K562 (cell line): ENCODE results near the gene UQCRC2. TPM values are rescaled to one million over a fixed set of nuclear protein-coding genes. Genes with fewer than 3 reads are reported as not detected.

Experiments
- ATAC-seq: fragments of 200-7000 bp; cut with Tn5 transposase; 3 replicates; pipeline ENCODE4 v1.9.1; 2020; ENCODE audit warnings: moderate library complexity
- BruUV-seq: library from RNA; stranded (reverse); fragments of 400-500 nt; replicated peaks from 2 replicates; lab custom pipeline; 2021; lab: Mats Ljungman, UMichigan
- CTCF ChIA-PET: fragments of 300-600 bp; formaldehyde crosslinking; extraction: SDS; loops from one replicate; lab custom pipeline; 2021; ENCODE audit warnings: low intra/inter-chr PET ratio; lab: Yijun Ruan, JAX
- POLR2A ChIA-PET: fragments of 300-600, 350-650 bp; sonication (Branson Sonifier 250); formaldehyde crosslinking; extraction: SDS; loops from one replicate; lab custom pipeline; 2021; ENCODE audit warnings: antibody characterized with exemption, inconsistent platforms; lab: Yijun Ruan, JAX
- DNase-seq, 4 experiments: peaks; one replicate each; pipeline versions ENCODE4 v3.0.0 to v3.0.0-alpha.2; 2011 to 2018; ENCODE audit warnings: low spot score in 3 of 4, mixed read lengths in 3 of 4; ENCODE audit errors: extremely low read depth in 1 of 4
- FAIRE-seq: peaks from 2 replicates; lab custom pipeline; 2011; peaks lifted over from hg19 to GRCh38; lab: Jason Lieb, UNC
- H2AFZ ChIP-seq: 2 replicates; pipeline ENCODE4 v1.6.0; 2011; ENCODE audit warnings: low read depth, low read length, control low read depth, inconsistent platforms
- H3K27ac ChIP-seq: fragments of 200-600 bp; 3 replicates; pipeline ENCODE4 v1.8.0; 2011; ENCODE audit warnings: low read depth, mild to moderate bottlenecking, control low read depth, inconsistent platforms, low read length, moderate library complexity, mixed read lengths; ENCODE audit errors: extremely low read depth
- H3K27me3 ChIP-seq, 2 experiments: fragments of 300-600 bp in 1 of 2; 2 replicates in 1 of 2; 3 replicates in 1 of 2; pipeline versions ENCODE4 v1.6.0 to v1.8.0; 2011; ENCODE audit warnings: inconsistent platforms in 2 of 2, low read length in 2 of 2, mild to moderate bottlenecking in 1 of 2, mixed read lengths in 1 of 2, moderate library complexity in 1 of 2; ENCODE audit not compliant: control insufficient read depth in 2 of 2, insufficient read depth in 2 of 2
- H3K36me3 ChIP-seq: fragments of 300-600 bp; 3 replicates; pipeline ENCODE4 v1.8.0; 2011; ENCODE audit warnings: mild to moderate bottlenecking, low read length, inconsistent platforms; ENCODE audit not compliant: control insufficient read depth, insufficient read depth
- H3K4me1 ChIP-seq, 2 experiments: fragments of 200-600 bp in 1 of 2; replicated peaks in 1 of 2; 2 replicates in 1 of 2; 3 replicates in 1 of 2; pipeline versions ENCODE4 v1.5.1 to v1.8.0; 2011; ENCODE audit warnings: inconsistent platforms in 2 of 2, low read length in 2 of 2, mild to moderate bottlenecking in 1 of 2, mixed read lengths in 1 of 2, moderate library complexity in 1 of 2; ENCODE audit not compliant: control insufficient read depth in 2 of 2, insufficient read depth in 2 of 2
- H3K4me2 ChIP-seq: 2 replicates; pipeline ENCODE4 v1.6.1; 2011; ENCODE audit warnings: low read length, control low read depth, inconsistent platforms, mixed read lengths; ENCODE audit not compliant: insufficient read depth
- H3K4me3 ChIP-seq: fragments of 200-600 bp; sonication (generic), shearing (Covaris generic); 2 replicates; pipeline ENCODE4 v1.5.1; 2016; ENCODE audit warnings: control low read depth, inconsistent platforms
- H3K79me2 ChIP-seq: fragments of 200-600 bp; 3 replicates; pipeline ENCODE4 v1.8.0; 2011; ENCODE audit warnings: low read length, inconsistent platforms; ENCODE audit not compliant: control insufficient read depth, insufficient read depth
- H3K9ac ChIP-seq, 2 experiments: 2 replicates each; pipeline versions ENCODE4 v1.6.0 to v1.6.1; 2011; ENCODE audit warnings: low read depth in 2 of 2, low read length in 2 of 2, control low read depth in 1 of 2, inconsistent platforms in 1 of 2, mild to moderate bottlenecking in 1 of 2, mixed read lengths in 1 of 2; ENCODE audit not compliant: insufficient read depth in 1 of 2
- H3K9me1 ChIP-seq: one replicate; pipeline ENCODE4 v1.6.0; 2011; ENCODE audit warnings: inconsistent platforms, mild to moderate bottlenecking, low read length, moderate library complexity; ENCODE audit not compliant: control insufficient read depth, insufficient read depth
- H3K9me3 ChIP-seq: replicated peaks from 2 replicates; pipeline ENCODE4 v1.5.1; 2011; ENCODE audit warnings: low read depth, low read length, inconsistent platforms; ENCODE audit not compliant: control insufficient read depth, insufficient read depth
- H4K20me1 ChIP-seq: replicated peaks from 2 replicates; pipeline ENCODE4 v1.6.1; 2011; ENCODE audit warnings: low read length, inconsistent platforms, mixed read lengths; ENCODE audit not compliant: control insufficient read depth, insufficient read depth
- CCAR2 ChIP-seq: fragments of 200-400 bp; formaldehyde crosslinking; IDR thresholded peaks from 2 replicates; pipeline ENCODE4 v1.6.1; 2017; ENCODE audit warnings: mild to moderate bottlenecking, low read depth, low read length
- CSDE1 ChIP-seq, 2 experiments: fragments of 450-650 bp; IDR thresholded peaks; 2 replicates each; pipeline ENCODE4 v1.6.1; 2016; ENCODE audit warnings: mild to moderate bottlenecking in 1 of 2
- EGR1 ChIP-seq: fragments of 450-650 bp; conservative IDR thresholded peaks from 2 replicates; pipeline ENCODE4 v1.6.1; 2017; ENCODE audit warnings: mild to moderate bottlenecking
- GABPB1 ChIP-seq: sonication (generic); formaldehyde crosslinking; IDR thresholded peaks from 2 replicates; pipeline ENCODE4 v1.8.0; 2022; ENCODE audit warnings: mild to moderate bottlenecking, missing genetic modification reagents
- MBD2 ChIP-seq: sonication (generic); IDR thresholded peaks from 2 replicates; pipeline ENCODE4 v1.6.1; 2016; ENCODE audit warnings: low read depth, borderline replicate concordance
- POLR2AphosphoS5 ChIP-seq: IDR thresholded peaks from 2 replicates; pipeline ENCODE4 v1.6.1; 2011; ENCODE audit warnings: mild to moderate bottlenecking, low read depth, low read length, moderate library complexity; ENCODE audit not compliant: control insufficient read depth, insufficient read depth
- SMARCA5 ChIP-seq: fragments of 450-650 bp; IDR thresholded peaks from 2 replicates; pipeline ENCODE4 v1.6.1; 2016
- SREBF1 ChIP-seq: fragments of 150-350 bp; IDR thresholded peaks from 2 replicates; pipeline ENCODE4 v1.6.1; 2014; ENCODE audit warnings: antibody characterized with exemption, low read depth, low read length, borderline replicate concordance
- ZNF217 ChIP-seq: sonication (generic); formaldehyde crosslinking; IDR thresholded peaks from 2 replicates; pipeline ENCODE4 v1.8.0; 2022; ENCODE audit warnings: mild to moderate bottlenecking, missing genetic modification reagents
- ZNF717 ChIP-seq: fragments of 250-450 bp; sonication (Bioruptor Pico); IDR thresholded peaks from 2 replicates; pipeline ENCODE4 v1.5.0; 2021
- WGBS: fragments of 100-300 bp; shearing (Covaris generic); methylation state at CpG from one replicate; pipeline ENCODE4 v1.1.6; 2016; ENCODE audit warnings: low coverage, mixed read lengths; ENCODE audit not compliant: insufficient coverage; ENCODE audit errors: missing lambda C conversion rate; 5-methylcytosine and 5-hydroxymethylcytosine counted together
- in situ Hi-C: fragments of 300-500 bp; cut with MboI; formaldehyde crosslinking; loops from 4 replicates; pipeline ENCODE4 v1.15.0; 2018; ENCODE audit warnings: inconsistent platforms, mixed read lengths
- intact Hi-C: fragments of 100-400 bp; cut with micrococcal nuclease; formaldehyde crosslinking; loops from 2 replicates; pipeline ENCODE4 v1.14.2; 2022
- polyA plus RNA-seq, 8 experiments: library from polyadenylated mRNA; depleted of rRNA in 4 of 8; stranded (reverse) in 5 of 8; unstranded in 3 of 8; fragments of >200 nt; fragmentation: Nextera tagmentation in 2 of 8; fragmentation: Illumina TruSeq in 1 of 8; extraction: Ambion mirVana in 2 of 8; extraction: Trizol in 1 of 8; gene quantifications; 2 replicates each; pipeline versions ENCODE4 v1.2.1 to v1.2.3, GENCODE V29; 2011 to 2014; ENCODE audit warnings: inconsistent platforms in 1 of 8, missing spikeins in 1 of 8
- total RNA-seq, 7 experiments: library from RNA; depleted of rRNA in 6 of 7; stranded (reverse); fragments of >200 nt in 6 of 7; fragmentation: Illumina TruSeq in 2 of 7; extraction: Trizol in 2 of 7; gene quantifications; 2 replicates each; pipeline versions ENCODE4 v1.2.1 to v1.2.3, GENCODE V29; 2011 to 2021; ENCODE audit warnings: low replicate concordance in 1 of 7

The UQCRC2 gene
- total and polyA plus RNA-seq, 9 of the 15 experiments (the other 6 are each of a cell fraction or from before 2014, with no cell fraction given): 177 to 516 (median 319) TPM

DNA sequence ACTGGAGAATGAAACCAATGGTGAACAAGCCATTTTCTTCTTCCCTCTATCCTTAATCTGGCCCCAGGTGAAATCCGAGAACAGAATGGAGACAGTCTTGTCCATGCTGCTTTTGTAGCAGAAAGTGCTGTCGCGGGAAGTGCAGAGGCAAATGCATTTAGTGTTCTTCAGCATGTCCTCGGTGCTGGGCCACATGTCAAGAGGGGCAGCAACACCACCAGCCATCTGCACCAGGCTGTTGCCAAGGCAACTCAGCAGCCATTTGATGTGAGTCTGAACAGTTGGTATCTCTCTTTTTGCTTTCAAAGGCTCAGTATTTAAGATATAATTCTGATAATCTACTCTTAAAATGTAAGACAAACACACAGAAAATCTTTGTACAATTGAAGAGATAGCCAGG is 18.7 kb downstream of the UQCRC2 start:
- ChIA-PET POLR2A (no interaction called here), CTCF (no interaction called here)
- no TSS peak for BruUV-seq
- Histone ChIP-seq H3K36me3 (peaks cover 97% of the 10 kb centered on the region), H2AFZ (no peak overlapping the region), H3K4me1 (no peaks in the 10 kb centered on the region), H3K4me2 (no peak overlapping the region), H3K4me3 (no peak overlapping the region), H3K9me3 (no peaks in the 10 kb centered on the region), H3K79me2 (no peaks in the 10 kb centered on the region), H4K20me1 (no peaks in the 10 kb centered on the region), H3K9me1 (no peaks in the 10 kb centered on the region), H3K27me3 (no peaks in the 10 kb centered on the region), H3K9ac (no peak overlapping the region), H3K27ac (no peak overlapping the region)
- DNase-seq (no peak), FAIRE-seq (no peak), ATAC-seq (no peak)
- TF ChIP-seq GABPB1 (CRISPR knock-in tag): no peak
- TF ChIP-seq MBD2: no peak
- TF ChIP-seq CCAR2: no peak
- TF ChIP-seq SREBF1: no peak
- no peak for TF ChIP-seq SMARCA5
- TF ChIP-seq ZNF717 (CRISPR knock-in tag): no peak
- no peak for TF ChIP-seq POLR2AphosphoS5
- TF ChIP-seq ZNF217 (CRISPR knock-in tag): no peak
- no peak for TF ChIP-seq EGR1
- no peak for TF ChIP-seq CSDE1 (IDR thresholded peaks at IDR 0.05)
- WGBS: 94% methylated on average over 3 of the region's 4 CpGs
- in situ Hi-C loops (no loop called here), intact Hi-C loops (no loop called here)
